ENCODE measurements around the gene ATG101. TPM values are rescaled to one million over a fixed set of nuclear protein-coding genes. Genes with fewer than 3 reads are reported as not detected.

ATG101 gene
- total RNA-seq, 2 experiments from 2014 or later, result 38.0 to 53.9 TPM

Other genes starting within 250 kb of the ATG101 start
- gene FIGNL2, start 221.3 kb upstream of the ATG101 start, total RNA-seq (2014; rRNA removed; shearing (Covaris generic)), result not detected in 2 replicates
- gene FIGNL2, start 221.3 kb upstream of the ATG101 start, total RNA-seq (2022), result not detected in 2 replicates
- gene ANKRD33, start 181.9 kb upstream of the ATG101 start, total RNA-seq (2014; rRNA removed; shearing (Covaris generic)), result not detected in 2 replicates
- gene ANKRD33, start 181.9 kb upstream of the ATG101 start, total RNA-seq (2022), result not detected in 2 replicates
- not detected in 2 replicates for gene ACVRL1, start 162.5 kb upstream of the ATG101 start, total RNA-seq (2014; rRNA removed; shearing (Covaris generic))
- gene ACVRL1, start 162.5 kb upstream of the ATG101 start, total RNA-seq (2022), result not detected in 2 replicates
- gene ACVR1B, start 118.3 kb upstream of the ATG101 start, total RNA-seq (2014; rRNA removed; shearing (Covaris generic)), result 3.0 and 4.1 TPM in 2 replicates
- gene ACVR1B, start 118.3 kb upstream of the ATG101 start, total RNA-seq (2022), result 6.1 and 6.8 TPM in 2 replicates
- gene TAMALIN, start 63.0 kb upstream of the ATG101 start, total RNA-seq (2014; rRNA removed; shearing (Covaris generic)), result 0.41 and 0.66 TPM in 2 replicates
- gene TAMALIN, start 63.0 kb upstream of the ATG101 start, total RNA-seq (2022), result 0.89 and 1.3 TPM in 2 replicates
- 25.3 and 29.3 TPM in 2 replicates for gene NR4A1, start 18.5 kb upstream of the ATG101 start, total RNA-seq (2014; rRNA removed; shearing (Covaris generic))
- 28.1 and 29.0 TPM in 2 replicates for gene NR4A1, start 18.5 kb upstream of the ATG101 start, total RNA-seq (2022)
- not detected in 2 replicates for gene SMIM41, start 9.7 kb downstream of the ATG101 start, total RNA-seq (2014; rRNA removed; shearing (Covaris generic))
- not detected in 2 replicates for gene SMIM41, start 9.7 kb downstream of the ATG101 start, total RNA-seq (2022)
- gene KRT80, start 122.0 kb downstream of the ATG101 start, total RNA-seq (2014; rRNA removed; shearing (Covaris generic)), result not detected in 2 replicates
- not detected in 2 replicates for gene KRT80, start 122.0 kb downstream of the ATG101 start, total RNA-seq (2022)
- not detected in 2 replicates for gene KRT7, start 163.3 kb downstream of the ATG101 start, total RNA-seq (2014; rRNA removed; shearing (Covaris generic))
- gene KRT7, start 163.3 kb downstream of the ATG101 start, total RNA-seq (2022), result 1.9 TPM in 1 of 2 replicates, not detected in the other
- gene KRT86, start 204.7 kb downstream of the ATG101 start, total RNA-seq (2014; rRNA removed; shearing (Covaris generic)), result not detected in 2 replicates
- not detected in 2 replicates for gene KRT86, start 204.7 kb downstream of the ATG101 start, total RNA-seq (2022)
- gene KRT81, start 221.6 kb downstream of the ATG101 start, total RNA-seq (2014; rRNA removed; shearing (Covaris generic)), result not detected in 2 replicates
- not detected in 2 replicates for gene KRT81, start 221.6 kb downstream of the ATG101 start, total RNA-seq (2022)

Data from OCI-LY7 (cell line).